Activated T-cell treated with anti-CD3 and anti-CD28 coated beads, Interleukin-2, amount 50 U/mL, for 4 hours (primary cell): ENCODE measurements around the gene MGARP. TPM values are rescaled to one million over a fixed set of nuclear protein-coding genes. Genes with fewer than 3 reads are reported as not detected.
"Not testable (repeated sequence)": the region's sequence is repeated elsewhere in the genome, so short reads cannot be mapped to it uniquely, and the experiment has no call there.

Experiments
- ATAC-seq, 2 donors: fragments of 200-7000 bp; cut with Tn5 transposase; one replicate each; pipeline ENCODE4 v1.10.0; 2021
- DNase-seq: peaks from one replicate; pipeline ENCODE4 v3.0.0-alpha.2; 2020
- H3K27me3 Mint-ChIP-seq: one replicate; pipeline ENCODE4 v1.8.0; 2021; ENCODE audit warnings: low read depth, mixed read lengths
- H3K36me3 Mint-ChIP-seq: one replicate; pipeline ENCODE4 v1.8.0; 2022; ENCODE audit warnings: mixed read lengths; ENCODE audit not compliant: insufficient read depth
- H3K4me1 Mint-ChIP-seq: one replicate; pipeline ENCODE4 v1.8.0; 2021; ENCODE audit warnings: low read depth, mixed read lengths
- H3K4me3 Mint-ChIP-seq: one replicate; pipeline ENCODE4 v1.8.0; 2021; ENCODE audit warnings: mild to moderate bottlenecking, moderate library complexity, mixed read lengths
- H3K9me3 Mint-ChIP-seq: one replicate; pipeline ENCODE4 v1.8.0; 2021; ENCODE audit warnings: mixed read lengths
- total RNA-seq, 3 donors: library from RNA; stranded (reverse); gene quantifications; one replicate each; pipeline ENCODE4 v1.2.1, GENCODE V29; 2021

MGARP gene
- total RNA-seq = under 1 TPM in 1 of 3 donors, not detected in 2; 0.23 TPM

DNA sequence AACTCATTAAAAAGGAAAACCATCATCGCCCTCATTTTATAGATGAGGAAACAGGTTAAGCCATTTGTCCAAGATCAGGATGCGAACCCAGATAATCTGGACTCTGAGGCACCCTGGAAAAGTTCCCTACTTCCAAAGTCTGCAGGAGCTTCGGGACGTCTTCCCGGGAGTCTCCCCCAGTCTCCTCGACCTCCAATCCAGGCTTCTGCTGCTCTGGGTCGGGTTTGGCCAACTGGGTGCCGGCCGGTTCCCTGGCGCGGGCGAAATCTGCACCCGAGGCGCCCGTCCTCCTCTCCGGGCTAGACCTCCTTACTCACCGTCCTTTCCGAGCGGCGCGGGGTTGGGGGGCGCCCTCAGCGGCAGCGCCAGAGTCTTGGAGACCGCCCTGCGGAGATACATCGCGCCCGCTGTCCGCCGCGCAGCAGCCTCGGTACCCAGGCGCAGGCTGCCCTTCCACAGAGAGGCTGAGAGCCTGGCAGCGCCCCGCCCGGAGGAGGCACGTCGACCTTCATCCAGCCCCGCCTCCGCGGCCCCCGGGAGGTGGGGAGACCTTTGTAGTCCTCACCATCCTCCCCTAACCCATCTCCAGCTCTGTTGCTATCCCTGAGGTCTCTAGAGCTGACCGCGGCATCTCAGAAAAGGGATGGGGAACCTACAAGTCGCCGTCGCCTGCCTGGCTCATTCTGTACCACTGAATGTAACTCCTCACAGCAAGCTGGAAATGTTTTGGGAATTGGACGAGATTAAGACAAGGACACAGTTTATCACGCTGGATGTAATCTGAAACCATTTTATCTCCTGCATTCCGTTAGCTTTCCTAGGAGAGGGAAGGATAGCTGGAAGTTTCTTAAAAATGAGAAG lies at the start of gene MGARP:
Gene MGARP, minus strand, starts transcription at position 466 of the 861 bp plus-strand sequence. Its CDS starts 67 bp downstream, at position 399.
- DNase-seq (peak; percentile 16), ATAC-seq (peak; percentile 81 to 87)
- Mint-ChIP-seq H3K4me3 (peak within 1 kb of the TSS; percentile 76), H3K9me3 (peaks cover 4% of the 10 kb centered on the region), H3K36me3 (peaks cover 4% of the 10 kb centered on the region), H3K4me1 (peaks cover 11% of the 10 kb centered on the region), H3K27me3 (peaks cover 47% of the 10 kb centered on the region)

DNA sequence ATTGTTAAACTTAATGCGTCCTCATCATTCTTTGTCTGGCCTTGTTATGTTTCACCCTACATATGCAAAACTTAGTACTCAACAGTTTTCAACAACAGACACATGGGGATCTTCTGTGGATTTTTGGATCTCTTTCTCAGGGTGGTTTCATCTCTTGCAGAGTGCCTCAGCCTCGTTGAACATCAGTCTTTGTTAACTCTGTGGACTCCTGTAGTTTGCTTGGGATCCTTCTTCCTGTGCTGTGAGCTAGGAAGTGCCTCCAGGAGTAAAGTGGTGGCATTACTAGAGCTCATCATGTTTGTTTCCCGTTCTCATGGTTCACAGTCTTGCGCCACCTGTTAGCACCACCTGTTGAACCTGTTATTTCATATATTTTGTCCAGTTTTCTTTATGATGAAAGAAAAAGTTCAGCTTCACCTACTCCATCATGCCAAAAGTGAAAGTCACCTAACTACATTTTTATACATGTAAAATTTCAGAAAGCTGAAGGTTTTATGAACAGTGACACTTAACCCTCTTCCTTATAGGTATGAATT lies 49.7 kb upstream of the MGARP start:
- ATAC-seq = no peak
- H3K9me3 Mint-ChIP-seq = no peaks in the 10 kb centered on the region
- peaks cover 26% of the 10 kb centered on the region for H3K36me3 Mint-ChIP-seq
- H3K27me3 Mint-ChIP-seq = no peaks in the 10 kb centered on the region
- peaks cover 50% of the 10 kb centered on the region for H3K4me1 Mint-ChIP-seq
- H3K4me3 Mint-ChIP-seq = no peak overlapping the region
- no peak for DNase-seq

DNA sequence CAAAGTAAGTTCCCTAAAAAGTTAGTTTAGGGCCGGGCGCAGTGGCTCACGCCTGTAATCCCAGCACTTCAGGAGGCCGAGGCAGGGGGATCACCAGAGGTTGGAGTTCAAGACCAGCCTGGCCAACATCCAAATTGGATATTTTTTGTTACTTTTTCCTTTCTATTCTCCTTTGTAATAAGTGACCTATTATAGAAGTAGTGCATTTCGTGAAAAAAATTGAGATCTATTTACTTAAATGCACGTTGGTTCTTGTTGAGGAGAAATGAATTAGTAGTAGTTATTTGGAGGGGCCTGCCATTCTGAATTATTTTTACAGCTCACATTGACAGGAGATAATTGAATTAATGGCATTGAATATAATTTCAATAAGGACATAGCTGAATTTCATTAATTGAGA lies 44.6 kb upstream of the MGARP start:
- Mint-ChIP-seq H3K4me1 (peaks cover 58% of the 10 kb centered on the region), H3K27me3 (no peaks in the 10 kb centered on the region), H3K9me3 (peaks cover 7% of the 10 kb centered on the region), H3K4me3 (no peak overlapping the region), H3K36me3 (peaks cover 28% of the 10 kb centered on the region)
- DNase-seq (no peak), ATAC-seq (no peak)

DNA sequence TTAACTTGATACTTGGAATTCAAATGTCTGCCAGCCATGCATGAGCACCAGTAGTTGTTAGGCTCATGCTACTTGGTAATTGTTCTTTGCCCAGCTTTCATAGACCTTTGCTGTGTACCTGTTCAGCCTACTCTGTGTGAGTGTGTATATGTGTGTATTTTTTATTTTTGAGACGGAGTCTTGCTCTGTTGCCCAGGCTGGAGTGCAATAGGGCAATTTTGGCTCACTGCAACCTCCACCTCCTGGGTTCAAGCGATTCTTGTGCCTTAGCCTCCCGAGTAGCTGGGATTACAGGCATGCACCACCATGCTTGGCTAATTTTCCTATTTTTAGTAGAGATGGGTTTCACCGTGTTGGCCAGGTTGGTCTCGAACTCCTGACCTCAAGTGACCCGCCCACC lies 42.5 kb upstream of the MGARP start:
- not testable (repeated sequence) for H3K27me3 Mint-ChIP-seq, H3K4me3 Mint-ChIP-seq, H3K9me3 Mint-ChIP-seq, DNase-seq, ATAC-seq
- Mint-ChIP-seq H3K36me3 (peaks cover 18% of the 10 kb centered on the region), H3K4me1 (peaks cover 59% of the 10 kb centered on the region)

DNA sequence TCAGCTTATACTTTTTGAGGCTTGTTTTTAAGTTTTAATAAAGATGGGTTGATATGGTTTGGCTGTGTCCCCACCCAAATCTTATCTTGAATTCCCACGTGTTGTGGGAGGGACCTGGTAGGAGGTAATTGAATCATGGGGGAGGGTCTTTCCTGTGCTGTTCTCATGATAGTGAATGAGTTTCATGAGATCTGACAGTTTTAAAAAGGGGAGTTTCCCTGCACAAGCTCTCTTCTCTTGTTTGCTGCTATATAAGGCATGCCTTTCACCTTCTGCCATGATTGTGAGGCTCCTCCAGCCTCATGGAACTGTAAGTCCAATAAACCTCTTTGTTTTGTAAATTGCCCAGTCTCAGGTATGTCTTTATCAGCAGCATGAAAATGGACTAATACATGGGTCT lies 42.0 kb upstream of the MGARP start:
- peaks cover 61% of the 10 kb centered on the region for H3K4me1 Mint-ChIP-seq
- H3K4me3 Mint-ChIP-seq, H3K27me3 Mint-ChIP-seq, ATAC-seq, H3K9me3 Mint-ChIP-seq, DNase-seq: not testable (repeated sequence)
- peaks cover 18% of the 10 kb centered on the region for H3K36me3 Mint-ChIP-seq

DNA sequence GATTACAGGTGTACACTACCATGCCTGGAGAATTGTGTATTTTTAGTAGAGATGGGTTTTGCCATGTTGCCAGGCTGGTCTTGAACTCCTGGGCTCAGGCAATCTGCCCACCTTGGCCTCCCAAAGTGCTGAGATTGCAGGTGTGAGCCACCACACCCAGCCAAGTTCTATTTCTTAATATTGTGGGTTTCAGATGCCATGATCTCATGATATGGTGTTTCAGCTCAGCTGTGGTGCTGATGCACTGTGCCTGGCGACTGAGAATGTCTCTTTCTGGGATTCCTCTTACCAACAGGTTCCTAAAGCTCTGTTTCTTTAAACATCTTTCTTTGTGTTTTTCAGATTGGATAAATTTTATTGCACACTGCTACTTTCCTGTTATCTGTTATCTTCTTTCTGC lies 39.5 kb upstream of the MGARP start:
- DNase-seq (no peak), ATAC-seq (no peak)
- Mint-ChIP-seq H3K9me3 (peaks cover 7% of the 10 kb centered on the region), H3K4me3 (no peak overlapping the region), H3K27me3 (no peaks in the 10 kb centered on the region), H3K4me1 (peaks cover 68% of the 10 kb centered on the region), H3K36me3 (peaks cover 19% of the 10 kb centered on the region)

DNA sequence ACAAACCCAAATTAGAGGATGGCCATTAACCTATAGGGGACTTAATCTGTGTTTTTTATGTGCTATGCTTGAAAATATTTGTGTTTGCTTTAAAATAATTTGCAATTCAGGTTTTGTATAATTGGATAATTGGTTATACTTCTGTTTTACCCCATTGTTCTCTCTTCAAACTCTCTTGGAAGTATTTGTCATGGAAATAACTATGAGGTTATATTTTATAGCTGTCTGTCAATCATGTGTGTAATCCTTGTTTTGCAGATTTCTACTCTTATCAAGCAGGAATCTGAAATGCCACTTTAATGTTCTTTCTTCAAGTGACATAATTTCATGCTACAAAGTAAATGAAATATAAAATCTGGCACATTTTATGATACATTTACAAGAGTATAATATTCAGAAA lies 37.6 kb upstream of the MGARP start:
- peaks cover 7% of the 10 kb centered on the region for H3K9me3 Mint-ChIP-seq
- H3K4me3 Mint-ChIP-seq = no peak overlapping the region
- H3K27me3 Mint-ChIP-seq = no peaks in the 10 kb centered on the region
- H3K36me3 Mint-ChIP-seq = peaks cover 19% of the 10 kb centered on the region
- ATAC-seq (no peak), DNase-seq (no peak)
- peaks cover 77% of the 10 kb centered on the region for H3K4me1 Mint-ChIP-seq

DNA sequence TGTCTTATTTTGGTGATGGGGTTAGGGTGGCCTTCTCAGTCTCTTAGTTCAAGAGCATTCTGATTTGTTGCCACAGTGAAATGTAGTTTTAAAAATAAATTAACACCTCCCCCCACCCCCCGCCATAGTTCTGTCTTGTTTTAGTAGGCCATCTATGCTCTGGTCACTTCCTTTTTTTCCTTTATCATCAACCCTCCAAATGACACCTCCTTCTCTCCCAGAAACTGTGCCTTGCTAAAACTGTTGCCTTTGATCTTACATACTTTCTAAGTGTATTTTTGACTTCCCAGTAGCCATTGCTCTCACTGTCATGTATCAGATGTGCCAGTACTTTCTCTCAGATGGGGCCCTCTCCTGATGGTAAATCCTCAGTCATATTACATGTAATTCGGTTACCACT lies 36.7 kb upstream of the MGARP start:
- H3K27me3 Mint-ChIP-seq = no peaks in the 10 kb centered on the region
- H3K9me3 Mint-ChIP-seq = peaks cover under 1% of the 10 kb centered on the region
- no peak overlapping the region for H3K4me3 Mint-ChIP-seq
- H3K4me1 Mint-ChIP-seq = peaks cover 78% of the 10 kb centered on the region
- ATAC-seq (no peak), DNase-seq (no peak)
- peaks cover 12% of the 10 kb centered on the region for H3K36me3 Mint-ChIP-seq

DNA sequence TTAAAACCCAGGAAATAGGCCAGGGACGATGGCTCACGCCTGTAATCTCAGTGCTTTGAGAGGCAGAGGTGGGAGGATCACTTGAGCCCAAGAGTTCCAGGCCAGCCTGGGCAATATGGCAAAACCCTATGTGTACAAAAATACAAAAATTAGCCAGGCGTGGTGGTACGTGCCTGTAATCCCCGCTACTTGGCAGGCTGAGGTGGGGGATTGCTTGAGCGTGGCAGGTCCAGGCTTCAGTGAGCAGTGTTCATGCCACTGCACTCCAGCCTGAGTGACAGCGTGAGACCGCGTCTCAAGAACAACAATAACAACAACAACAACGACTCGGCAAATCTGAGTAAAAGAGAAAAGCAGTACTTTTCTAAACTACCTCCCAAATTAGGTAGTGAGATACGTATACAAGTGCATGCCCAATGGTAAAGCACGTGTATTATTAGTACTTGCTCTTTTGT lies 35.2 kb upstream of the MGARP start:
- Mint-ChIP-seq H3K9me3 (no peaks in the 10 kb centered on the region), H3K4me3 (no peak overlapping the region), H3K36me3 (peaks cover 10% of the 10 kb centered on the region), H3K4me1 (peaks cover 75% of the 10 kb centered on the region), H3K27me3 (no peaks in the 10 kb centered on the region)
- DNase-seq = no peak
- no peak for ATAC-seq

DNA sequence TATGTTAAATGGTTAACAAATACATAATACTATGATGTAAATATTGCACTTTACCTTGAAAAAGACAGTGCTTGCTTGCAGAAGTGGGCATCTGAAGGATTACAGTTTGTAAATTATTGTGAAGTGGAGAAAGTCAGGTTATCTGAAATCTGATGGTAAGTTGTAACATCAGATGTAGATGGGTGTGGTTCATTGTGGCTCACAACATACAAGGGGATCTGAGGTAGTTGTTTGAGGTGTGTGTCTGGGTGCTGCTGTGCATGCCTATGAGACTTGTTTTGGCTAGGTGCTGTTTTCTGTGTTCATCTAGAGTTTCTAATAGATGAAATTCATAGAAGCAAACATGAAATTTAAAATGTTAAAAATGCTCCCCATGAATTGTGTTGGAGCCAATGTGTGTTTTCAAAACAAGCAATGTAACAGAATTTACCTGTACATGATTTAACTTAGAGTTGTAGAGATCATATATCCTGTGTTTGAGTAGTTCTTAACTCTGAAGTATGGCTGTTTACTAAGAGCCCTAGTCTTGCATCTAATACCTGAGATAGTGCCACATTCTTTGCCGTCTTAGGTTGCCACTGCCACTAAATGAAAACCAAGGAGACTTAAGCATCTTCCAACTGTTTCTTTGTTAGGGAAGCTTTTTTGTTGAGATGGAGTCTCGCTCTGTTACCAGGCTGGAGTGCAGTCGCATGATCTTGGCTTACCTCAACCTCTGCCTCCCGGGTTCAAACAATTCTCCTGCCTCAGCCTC lies 34.2 kb upstream of the MGARP start:
- Mint-ChIP-seq H3K36me3 (peaks cover 3% of the 10 kb centered on the region), H3K4me1 (peaks cover 72% of the 10 kb centered on the region), H3K4me3 (peak overlapping the region; percentile 59), H3K9me3 (no peaks in the 10 kb centered on the region), H3K27me3 (no peaks in the 10 kb centered on the region)
- DNase-seq (no peak), ATAC-seq (no peak)

DNA sequence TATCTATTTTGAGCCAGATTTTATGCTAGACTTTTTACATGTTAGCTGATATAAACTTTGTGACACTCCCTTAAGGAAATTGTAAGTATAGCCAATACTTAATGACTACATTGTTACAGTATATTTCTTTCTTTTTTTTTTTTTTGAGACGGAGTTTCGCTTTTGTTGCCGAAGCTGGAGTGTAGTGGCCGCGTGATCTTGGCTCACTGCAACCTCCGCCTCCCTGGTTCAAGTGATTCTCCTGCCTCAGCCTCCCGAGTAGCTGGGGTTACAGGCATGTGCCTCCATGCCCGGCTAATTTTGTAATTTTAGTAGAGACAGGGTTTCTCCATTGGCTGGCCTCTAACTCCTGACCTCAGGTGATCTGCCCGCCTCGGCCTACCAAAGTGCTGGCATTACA lies 33.4 kb upstream of the MGARP start:
- H3K4me3 Mint-ChIP-seq = peak overlapping the region; percentile 59
- peaks cover 73% of the 10 kb centered on the region for H3K4me1 Mint-ChIP-seq

DNA sequence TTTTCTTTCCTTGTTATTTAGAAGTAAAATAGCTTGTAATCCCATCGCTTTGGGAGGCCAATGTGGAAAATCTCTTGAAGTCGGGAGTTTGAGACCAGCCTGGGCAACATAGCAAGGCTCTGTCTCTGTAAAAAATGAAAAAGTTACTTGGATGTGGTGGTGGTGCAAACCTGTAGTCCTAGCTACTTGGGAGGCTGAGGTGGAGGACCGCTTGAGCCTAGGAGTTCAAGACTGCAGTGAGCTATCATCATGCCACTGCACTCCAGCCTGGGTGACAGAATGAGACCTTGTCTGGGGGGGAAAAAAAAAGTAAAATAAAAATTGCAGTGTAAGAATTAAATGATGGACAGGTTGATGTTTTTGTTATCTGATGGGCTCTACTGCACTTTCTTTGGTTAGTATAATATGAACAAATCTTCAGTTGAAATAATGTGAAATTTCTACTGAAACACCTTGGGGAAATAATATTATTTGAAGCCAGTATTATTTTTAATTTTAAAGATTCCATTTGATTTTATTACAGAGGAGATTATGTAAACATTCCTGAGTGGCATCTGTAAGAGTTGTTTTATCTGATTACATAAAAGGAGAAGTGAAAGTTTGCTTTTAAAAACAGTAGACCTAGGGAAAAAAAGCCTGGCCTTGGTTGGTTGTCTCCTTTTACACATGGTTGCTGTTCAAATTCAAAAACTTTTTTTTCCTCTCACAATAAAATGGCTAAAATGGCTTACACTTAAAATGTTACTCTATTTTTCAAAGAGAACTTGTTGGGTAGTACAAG lies 32.7 kb upstream of the MGARP start:
- Mint-ChIP-seq H3K4me1 (peaks cover 74% of the 10 kb centered on the region), H3K27me3 (no peaks in the 10 kb centered on the region), H3K9me3 (no peaks in the 10 kb centered on the region), H3K36me3 (peaks cover 3% of the 10 kb centered on the region), H3K4me3 (no peak overlapping the region)
- DNase-seq (no peak), ATAC-seq (no peak)

More for the DNA sequence above, 33.4 kb upstream of the MGARP start:
- not testable (repeated sequence) for DNase-seq, H3K9me3 Mint-ChIP-seq, ATAC-seq, H3K27me3 Mint-ChIP-seq, H3K36me3 Mint-ChIP-seq

DNA sequence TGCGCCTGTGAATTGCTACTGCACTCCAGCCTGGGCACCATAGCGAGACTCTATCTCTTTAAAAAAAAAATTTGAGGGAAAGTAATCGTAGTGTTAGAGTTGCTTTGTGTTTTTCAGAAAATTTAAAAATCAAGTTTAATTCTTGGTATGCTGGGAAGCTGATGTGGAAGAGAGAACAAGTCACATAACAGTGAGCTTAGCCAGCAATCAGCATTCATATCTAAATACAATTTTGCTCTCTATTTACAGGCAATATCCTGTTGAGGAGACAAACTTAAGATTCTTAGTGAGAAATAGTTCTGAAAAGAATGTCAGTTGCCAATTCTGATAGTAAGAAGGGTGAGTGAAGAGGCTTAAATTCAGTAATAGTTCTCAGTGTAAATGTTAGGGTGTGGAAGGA lies 31.9 kb upstream of the MGARP start:
- Mint-ChIP-seq H3K4me1 (peaks cover 75% of the 10 kb centered on the region), H3K4me3 (no peak overlapping the region), H3K27me3 (no peaks in the 10 kb centered on the region), H3K9me3 (no peaks in the 10 kb centered on the region), H3K36me3 (peaks cover 4% of the 10 kb centered on the region)
- ATAC-seq (no peak), DNase-seq (no peak)

DNA sequence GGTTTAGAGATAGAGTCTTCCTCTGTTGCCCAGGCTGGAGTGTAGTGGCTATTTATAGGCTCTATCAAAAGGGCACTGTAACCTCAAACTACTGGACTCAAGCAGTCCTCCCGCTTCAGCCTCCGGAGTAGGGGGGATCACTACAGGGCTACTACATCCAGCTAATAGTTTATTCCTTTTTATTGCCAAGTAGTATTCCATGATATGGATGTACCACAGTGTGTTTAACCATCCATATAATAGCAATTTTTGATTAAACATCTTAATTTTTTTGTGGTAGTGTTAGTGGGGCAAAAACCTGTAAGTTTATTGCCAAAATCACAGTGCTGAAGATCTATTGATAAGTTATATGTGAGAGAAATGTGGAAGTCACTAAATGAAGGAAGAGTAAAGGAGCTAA lies 24.9 kb upstream of the MGARP start:
- Mint-ChIP-seq H3K4me3 (peak overlapping the region; percentile 28), H3K36me3 (peaks cover 27% of the 10 kb centered on the region), H3K27me3 (no peaks in the 10 kb centered on the region), H3K9me3 (peaks cover 5% of the 10 kb centered on the region), H3K4me1 (peaks cover 65% of the 10 kb centered on the region)
- DNase-seq (no peak), ATAC-seq (no peak)
